Astrocyte (in vitro differentiated cells and primary cell): Measurements from ENCODE around the gene LCE3A.

Experiments used
- EZH2 ChIP-seq: IDR thresholded peaks from 2 replicates; pipeline ENCODE4 v1.6.1; 2012; ENCODE audit warnings: mild to moderate bottlenecking, low read length, inconsistent platforms; ENCODE audit not compliant: insufficient read depth
- TF ChIP-seq, protein P1 (sequence below): IDR thresholded peaks from 2 replicates; pipeline ENCODE4 v1.5.1; 2011; ENCODE audit warnings: low read depth, mild to moderate bottlenecking, inconsistent platforms, low read length, moderate library complexity; ENCODE audit not compliant: insufficient read depth

DNA sequence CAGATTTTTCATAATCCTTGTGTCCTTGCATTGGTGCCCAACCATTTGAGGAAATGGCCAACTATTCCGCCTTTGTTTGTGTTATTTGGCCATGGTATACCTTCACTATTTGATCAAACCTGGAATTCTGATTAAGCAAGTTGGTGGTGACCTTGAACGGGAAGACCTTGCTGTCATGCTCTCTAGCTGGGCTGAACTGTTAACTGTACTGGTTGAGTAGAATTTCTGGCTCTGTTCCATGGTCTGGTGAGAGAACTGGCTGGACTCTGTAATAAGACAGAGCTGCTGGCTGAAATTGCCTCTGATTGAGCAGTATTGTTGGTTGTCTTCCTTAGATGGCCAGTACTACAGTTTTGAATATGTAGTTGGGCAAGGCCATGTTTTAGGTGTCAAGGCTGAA, 25.9 kb downstream of the LCE3A start:
- TF ChIP-seq, protein P1, sequence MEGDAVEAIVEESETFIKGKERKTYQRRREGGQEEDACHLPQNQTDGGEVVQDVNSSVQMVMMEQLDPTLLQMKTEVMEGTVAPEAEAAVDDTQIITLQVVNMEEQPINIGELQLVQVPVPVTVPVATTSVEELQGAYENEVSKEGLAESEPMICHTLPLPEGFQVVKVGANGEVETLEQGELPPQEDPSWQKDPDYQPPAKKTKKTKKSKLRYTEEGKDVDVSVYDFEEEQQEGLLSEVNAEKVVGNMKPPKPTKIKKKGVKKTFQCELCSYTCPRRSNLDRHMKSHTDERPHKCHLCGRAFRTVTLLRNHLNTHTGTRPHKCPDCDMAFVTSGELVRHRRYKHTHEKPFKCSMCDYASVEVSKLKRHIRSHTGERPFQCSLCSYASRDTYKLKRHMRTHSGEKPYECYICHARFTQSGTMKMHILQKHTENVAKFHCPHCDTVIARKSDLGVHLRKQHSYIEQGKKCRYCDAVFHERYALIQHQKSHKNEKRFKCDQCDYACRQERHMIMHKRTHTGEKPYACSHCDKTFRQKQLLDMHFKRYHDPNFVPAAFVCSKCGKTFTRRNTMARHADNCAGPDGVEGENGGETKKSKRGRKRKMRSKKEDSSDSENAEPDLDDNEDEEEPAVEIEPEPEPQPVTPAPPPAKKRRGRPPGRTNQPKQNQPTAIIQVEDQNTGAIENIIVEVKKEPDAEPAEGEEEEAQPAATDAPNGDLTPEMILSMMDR = no peak
- no peak for TF ChIP-seq EZH2
